Measurements from ENCODE around the gene ZYG11B. TPM values are rescaled to one million over a fixed set of nuclear protein-coding genes. Genes with fewer than 3 reads are reported as not detected.
"Not testable (repeated sequence)": the region's sequence is repeated elsewhere in the genome, so short reads cannot be mapped to it uniquely, and the experiment has no call there.

ZYG11B gene
- total RNA-seq, 1 donor from 2014 or later, result 14.0 TPM

GRCh38 chr1:52706941-52707926, 19.0 kb upstream of the ZYG11B start:
- intact Hi-C loops (cut with micrococcal nuclease), result no loop called here

GRCh38 chr1:52707927-52708655, 18.2 kb upstream of the ZYG11B start:
- intact Hi-C loops (cut with micrococcal nuclease), result no loop called here

- intact Hi-C loops (cut with micrococcal nuclease), result no loop called here
Measured at GRCh38 chr1:52709016-52709415, 17.2 kb upstream of the ZYG11B start.

GRCh38 chr1:52713590-52713989, 12.7 kb upstream of the ZYG11B start:
- intact Hi-C loops (cut with micrococcal nuclease), result no loop called here

GRCh38 chr1:52715296-52715695, 11.0 kb upstream of the ZYG11B start:
- intact Hi-C loops (cut with micrococcal nuclease), result not testable (repeated sequence)

- intact Hi-C loops (cut with micrococcal nuclease), result no loop called here
Measured at GRCh38 chr1:52723260-52723659, 3.0 kb upstream of the ZYG11B start.

- intact Hi-C loops (cut with micrococcal nuclease), result loop anchor here (1.0 to 5.0 kb wide), 18 partner anchors 23 to 1221 kb away; partner anchors contain the start of genes CC2D1B, COA7, CPT2 and CZIB
Measured at GRCh38 chr1:52725903-52726264, 369 bp upstream of the ZYG11B start.

GRCh38 chr1:52727114-52727586, 897 bp downstream of the ZYG11B start:
- intact Hi-C loops (cut with micrococcal nuclease), result loop anchor here (1.0 to 5.0 kb wide), 7 partner anchors 116 to 1220 kb away; partner anchors contain the start of genes BTF3L4, ECHDC2, EPS15 and IFT25

GRCh38 chr1:52727956-52728656, 1.9 kb downstream of the ZYG11B start:
- intact Hi-C loops (cut with micrococcal nuclease), result loop anchor here (1.0 to 5.0 kb wide), 7 partner anchors 115 to 1219 kb away; partner anchors contain the start of genes BTF3L4, ECHDC2, EPS15 and IFT25

GRCh38 chr1:52733368-52733767, 7.1 kb downstream of the ZYG11B start:
- intact Hi-C loops (cut with micrococcal nuclease), result no loop called here

- intact Hi-C loops (cut with micrococcal nuclease), result not testable (repeated sequence)
Measured at GRCh38 chr1:52735371-52735770, 9.1 kb downstream of the ZYG11B start.

GRCh38 chr1:52738148-52738547, 11.9 kb downstream of the ZYG11B start:
- intact Hi-C loops (cut with micrococcal nuclease), result no loop called here

- intact Hi-C loops (cut with micrococcal nuclease), result no loop called here
Measured at GRCh38 chr1:52738893-52739292, 12.6 kb downstream of the ZYG11B start.

GRCh38 chr1:52739699-52740467, 13.6 kb downstream of the ZYG11B start:
- intact Hi-C loops (cut with micrococcal nuclease), result no loop called here

GRCh38 chr1:52741259-52741658, 15.0 kb downstream of the ZYG11B start:
- intact Hi-C loops (cut with micrococcal nuclease), result no loop called here

GRCh38 chr1:52746189-52746588, 19.9 kb downstream of the ZYG11B start:
- intact Hi-C loops (cut with micrococcal nuclease), result loop anchor here (5.0 kb wide), 1 partner anchor 849 kb away; no protein-coding TSS in a partner anchor

- intact Hi-C loops (cut with micrococcal nuclease), result loop anchor here (5.0 kb wide), 1 partner anchor 850 kb away; no protein-coding TSS in a partner anchor
Measured at GRCh38 chr1:52747450-52747849, 21.2 kb downstream of the ZYG11B start.

- intact Hi-C loops (cut with micrococcal nuclease), result loop anchor here (1.0 to 5.0 kb wide), 2 partner anchors 47 to 851 kb away; no protein-coding TSS in a partner anchor
Measured at GRCh38 chr1:52748119-52748518, 21.9 kb downstream of the ZYG11B start.

- intact Hi-C loops (cut with micrococcal nuclease), result loop anchor here (5.0 kb wide), 1 partner anchor 852 kb away; no protein-coding TSS in a partner anchor
Measured at GRCh38 chr1:52749496-52749895, 23.2 kb downstream of the ZYG11B start.

GRCh38 chr1:52750139-52750538, 23.9 kb downstream of the ZYG11B start:
- intact Hi-C loops (cut with micrococcal nuclease), result not testable (repeated sequence)

Data from T-helper 1 cell treated with Interleukin-12 subunit alpha and Interleukin-12 subunit beta and Interleukin-4 antibody, amounts not matched to agents 30 ng/mL and 1 ng/mL, for 36 hours (primary cell).